Measurements from ENCODE around the gene ZNF70.
A peak's percentile ranks its signal among the peaks of the same experiment; 100 is the strongest.

The ZNF70 gene

DNA sequence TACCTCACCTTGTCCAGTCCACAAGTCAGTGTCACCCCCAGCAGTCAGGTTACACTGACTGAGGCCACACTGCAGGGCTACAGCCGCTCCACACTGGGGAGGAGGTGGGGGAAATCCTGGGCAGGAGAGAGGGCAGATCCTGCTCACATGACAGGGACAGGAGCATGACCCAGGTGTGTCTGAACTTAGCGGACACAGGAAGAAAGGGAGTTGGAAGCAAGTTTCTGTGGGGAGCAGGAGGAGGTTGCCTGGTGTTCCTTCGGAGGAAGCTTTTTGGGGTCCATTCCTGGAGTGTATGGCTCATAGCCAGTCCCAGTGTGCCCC is 27.6 kb upstream of the ZNF70 start:
- no peak for DNase-seq

DNA sequence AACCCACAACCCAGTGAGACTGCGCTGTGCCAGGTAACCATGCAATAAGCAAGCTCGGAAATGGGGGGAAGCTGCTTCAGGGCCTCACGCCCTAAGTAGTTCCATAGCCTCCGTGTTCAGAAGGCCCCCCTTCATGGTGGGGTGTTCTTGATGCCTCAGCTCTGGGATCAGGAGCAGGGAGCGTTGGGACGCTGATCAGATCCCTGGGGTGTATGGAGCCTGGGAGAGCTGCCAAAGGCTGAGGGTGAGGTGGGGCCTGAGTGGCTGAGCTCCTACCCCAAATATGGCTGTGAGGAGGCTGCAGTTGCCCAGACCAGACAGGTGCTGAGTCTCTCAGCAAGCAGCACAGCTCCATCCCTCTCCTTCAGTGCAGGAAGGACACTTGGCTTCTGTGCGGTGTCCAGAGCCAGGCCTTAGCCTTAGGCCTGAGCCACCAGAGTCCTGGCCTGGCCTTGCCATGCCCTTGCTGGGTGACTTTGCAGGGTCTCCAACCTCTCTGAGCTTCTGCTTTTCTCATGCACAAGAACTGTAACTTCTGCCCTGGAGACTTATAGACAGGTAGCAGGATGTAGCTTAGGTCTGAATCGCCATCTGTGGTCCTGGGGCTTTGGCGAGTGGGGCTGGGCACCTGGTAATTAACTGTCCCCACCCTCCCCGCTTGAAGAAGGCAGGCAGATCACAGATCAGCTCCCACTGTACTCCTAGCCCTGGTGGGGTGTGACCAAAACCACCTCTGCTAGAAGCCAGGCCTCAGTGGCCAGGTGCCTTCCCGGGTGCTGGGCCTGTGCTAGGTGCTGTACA is 27.1 kb upstream of the ZNF70 start:
- no peak for DNase-seq

DNA sequence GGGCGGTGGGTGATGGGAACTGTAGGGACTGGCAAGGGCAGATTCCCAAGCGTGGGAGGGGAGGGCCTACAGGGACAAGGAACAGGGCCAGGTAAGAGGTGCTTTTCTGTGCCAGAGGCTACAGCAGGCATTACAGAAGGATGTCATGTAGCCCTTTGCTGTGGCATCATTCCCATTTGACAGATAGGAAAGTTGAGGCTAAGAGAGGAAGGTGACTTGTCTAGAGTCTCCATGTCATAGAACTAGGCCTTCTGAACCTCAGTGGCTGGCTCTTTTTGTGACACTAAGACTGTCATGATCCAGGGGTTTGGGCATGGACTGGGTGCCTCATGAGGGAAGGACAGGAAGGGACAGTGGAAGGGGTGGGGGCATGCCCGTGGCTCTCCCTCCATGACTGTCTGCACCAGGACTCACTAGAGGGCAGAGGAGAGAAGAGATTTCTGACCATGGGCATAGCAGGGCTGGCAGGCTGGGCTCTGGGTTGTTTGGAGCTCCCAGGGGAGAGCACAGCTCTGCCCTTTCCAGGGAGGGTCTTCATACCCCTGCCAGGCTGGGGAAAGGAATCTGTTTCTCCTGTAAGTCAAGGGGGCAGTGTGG is 25.0 kb upstream of the ZNF70 start:
- DNase-seq: no peak

DNA sequence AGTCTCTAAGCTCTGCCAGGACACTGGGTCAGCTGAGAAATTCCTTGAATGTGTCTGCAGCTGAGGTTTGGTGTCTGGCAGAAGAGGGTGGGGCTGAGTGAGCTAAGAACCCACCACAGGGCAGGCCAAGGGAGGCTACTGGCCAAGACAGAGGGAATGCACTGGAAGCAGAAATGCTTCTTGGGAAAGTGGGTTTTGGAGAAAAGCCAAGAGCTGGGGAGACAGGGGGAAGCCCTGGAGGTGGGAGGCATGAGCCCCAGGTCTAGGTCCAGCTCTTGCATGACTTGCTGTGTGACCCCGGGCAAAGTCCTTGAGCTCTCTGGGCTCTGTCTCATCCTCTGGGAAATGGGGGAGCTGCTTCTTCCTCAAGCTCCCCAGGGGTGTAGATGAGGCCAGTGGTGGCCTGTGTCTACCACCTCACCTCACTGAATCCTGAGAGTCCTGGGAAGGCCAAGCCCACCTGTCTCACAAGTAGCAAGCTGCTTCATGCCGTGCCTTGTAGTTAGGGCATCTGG is 24.1 kb upstream of the ZNF70 start:
- no peak for DNase-seq

DNA sequence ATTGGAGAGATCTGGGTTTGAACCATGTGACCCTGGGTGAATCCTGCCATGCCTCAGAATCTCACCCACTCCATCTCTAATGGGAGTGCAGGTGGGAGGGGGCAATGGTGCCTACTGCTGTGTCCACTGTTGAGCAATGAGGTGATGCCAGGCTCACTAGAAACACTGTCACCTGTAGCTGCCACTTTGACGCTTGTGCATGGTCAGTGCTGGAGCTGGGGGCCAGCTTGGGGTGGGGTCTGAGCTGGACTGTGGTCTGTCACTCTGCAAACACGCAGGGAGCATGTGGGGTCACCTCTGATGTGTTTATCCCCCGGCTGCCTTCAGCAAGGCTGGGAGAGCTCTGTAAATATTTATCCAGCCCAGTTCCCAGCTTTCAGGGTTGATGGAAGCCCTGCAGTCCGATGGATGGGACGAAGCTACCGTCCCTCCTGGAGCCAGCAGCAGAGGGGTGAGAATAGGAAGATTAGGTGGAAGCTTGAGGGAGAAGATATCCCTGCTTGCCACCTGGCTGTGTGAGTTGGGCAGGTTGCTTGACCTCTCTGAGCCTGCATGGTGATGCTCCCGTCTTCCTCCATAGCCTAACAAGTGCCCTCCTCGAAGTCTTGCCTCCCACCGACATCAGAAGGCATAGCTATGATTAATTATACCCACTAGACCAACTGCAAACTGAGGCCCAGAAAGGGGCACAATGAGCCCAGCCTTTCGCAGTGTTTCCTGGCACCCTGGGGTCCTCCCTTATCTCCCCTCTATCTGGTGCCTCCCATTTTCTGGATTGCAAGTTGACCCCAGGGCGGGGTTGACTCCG is 23.4 kb upstream of the ZNF70 start:
- no peak for DNase-seq

DNA sequence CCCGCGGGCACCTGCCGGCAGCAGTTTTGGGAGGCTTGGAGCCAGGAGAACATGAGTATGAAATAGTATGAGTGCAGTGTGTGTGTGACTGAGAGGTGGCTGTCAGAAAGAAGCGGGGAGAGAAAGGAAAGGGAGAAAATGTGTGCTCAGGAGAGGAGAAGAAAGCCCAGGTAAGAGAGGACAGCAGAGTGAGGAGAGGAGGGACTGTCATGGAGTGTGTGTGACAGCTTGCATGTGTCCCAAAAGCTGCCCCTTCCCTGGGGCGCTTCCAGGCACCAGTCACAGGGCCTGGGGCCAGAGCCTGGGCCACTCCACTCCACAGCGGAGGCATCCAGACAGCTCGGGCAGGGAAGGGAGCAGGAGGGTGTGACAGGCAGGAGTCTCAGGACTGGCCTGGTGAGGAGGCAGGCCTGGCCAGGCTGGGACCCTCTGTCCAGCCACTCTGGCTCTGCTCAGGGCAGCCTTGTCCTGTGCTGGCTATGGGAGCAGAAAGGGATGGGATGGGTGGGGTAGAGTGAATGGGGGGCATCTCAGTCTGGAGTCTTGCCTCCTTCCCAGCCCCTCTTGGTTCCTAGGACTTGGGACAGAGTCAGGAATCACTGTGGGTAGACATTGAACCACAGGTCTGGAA is 22.7 kb upstream of the ZNF70 start:
- no peak for DNase-seq

- no peak for DNase-seq
Observed at GRCh38 chr22:23772649-23773473, 21.9 kb upstream of the ZNF70 start, which contains the start of gene MMP11. TSS of gene MMP11 (plus strand) at chr22:23772849. CDS start at chr22:23772871, 22 bp downstream.

DNA sequence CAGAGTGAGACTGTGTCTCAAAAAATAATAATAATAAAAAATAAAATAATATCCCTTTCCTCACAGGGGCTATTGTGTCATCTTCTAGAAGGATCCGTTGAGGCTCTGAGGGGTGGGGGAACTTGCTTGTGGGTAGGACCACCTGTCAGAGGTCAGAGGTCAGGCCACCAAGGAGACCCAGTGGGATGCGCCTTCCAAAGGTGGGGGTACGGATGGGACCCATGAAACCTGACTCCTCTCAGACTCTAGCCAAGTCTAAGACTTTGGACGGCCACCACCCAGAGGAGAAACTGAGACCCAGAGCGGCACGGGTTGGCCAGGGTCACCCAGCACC is 21.4 kb upstream of the ZNF70 start:
- DNase-seq: no peak

DNA sequence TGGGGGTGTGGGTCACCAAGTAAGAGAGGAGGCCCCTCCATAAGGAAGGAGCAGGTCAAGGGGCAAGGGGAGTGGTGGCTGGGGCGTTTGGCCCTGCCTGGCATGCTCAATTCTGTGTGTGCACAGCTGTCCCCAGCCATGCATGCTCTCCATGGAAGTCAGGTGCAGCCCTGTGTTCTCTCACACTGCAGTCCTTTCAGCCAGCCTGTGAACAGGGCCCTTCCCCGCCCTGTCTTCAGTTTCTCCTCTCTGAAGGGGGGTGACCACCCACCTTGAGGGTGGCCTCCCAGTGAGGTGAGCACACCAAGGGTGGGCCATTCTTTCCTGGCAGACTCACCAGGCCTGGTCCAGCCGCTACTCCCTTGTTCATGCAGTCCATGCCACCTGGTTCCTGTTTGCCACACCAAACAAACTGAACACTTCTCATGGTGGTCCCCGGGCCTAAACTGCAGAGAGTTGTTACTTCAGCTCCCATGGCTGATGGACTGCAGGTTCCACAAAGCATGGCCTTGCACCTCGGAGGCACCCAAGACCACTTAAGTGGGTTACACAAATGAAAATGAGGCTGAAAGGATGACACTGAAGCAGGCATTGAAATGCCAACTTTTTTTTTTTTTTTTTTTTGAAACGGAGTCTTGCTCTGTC is 18.5 kb upstream of the ZNF70 start:
- no peak for DNase-seq

DNA sequence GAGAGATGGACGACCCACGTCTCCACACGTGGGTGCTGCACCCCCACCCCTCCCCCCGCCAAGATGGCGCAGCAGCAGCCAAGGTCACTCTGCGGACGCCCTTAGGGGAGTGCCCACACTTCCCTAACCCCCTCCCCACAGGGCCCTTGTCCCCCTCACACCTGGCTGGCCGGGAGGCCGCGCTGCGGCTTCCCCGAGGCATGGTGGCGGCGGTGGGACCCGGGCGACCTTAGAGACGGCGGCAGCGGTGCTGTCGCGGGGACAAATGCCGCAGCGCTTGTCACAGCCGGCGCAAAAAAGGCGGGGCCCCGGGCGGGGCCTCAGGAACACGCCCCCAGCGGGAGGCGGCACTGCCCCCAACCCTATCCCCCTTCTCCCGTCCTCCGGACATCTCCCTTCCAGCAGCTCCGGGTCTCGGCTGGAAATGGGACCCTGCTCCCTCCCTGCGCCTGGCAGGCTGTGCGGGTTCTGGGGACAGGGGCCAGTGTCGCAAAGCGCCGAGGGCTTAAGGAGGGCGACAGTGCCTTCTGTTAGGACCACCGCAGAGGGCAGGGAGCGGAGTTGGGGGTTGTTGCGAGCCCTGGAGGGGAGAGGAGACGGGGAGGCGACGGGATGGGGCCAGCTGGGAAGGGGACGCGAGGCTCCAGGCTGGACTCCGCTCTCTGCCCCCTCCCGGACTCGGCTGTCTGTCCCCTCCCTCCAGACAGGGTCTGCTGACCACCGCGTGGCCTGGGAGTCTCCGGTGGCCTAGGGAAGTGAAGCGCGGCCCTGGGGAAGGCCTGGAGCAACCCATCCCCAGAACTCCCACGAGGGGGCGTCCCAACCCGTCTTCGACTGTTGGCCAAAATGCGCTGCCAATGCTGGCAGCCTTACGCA is 17.0 kb upstream of the ZNF70 start, which contains the start of gene CHCHD10:
Gene CHCHD10 (minus strand): TSS at position 300 of the 876 bp plus-strand sequence. CDS start 98 bp downstream, at position 202.
- DNase-seq: peak; percentile 50

- no peak for DNase-seq
Observed at GRCh38 chr22:23767303-23767672, 16.4 kb upstream of the ZNF70 start.

GRCh38 chr22:23764899-23765881 is 14.3 kb upstream of the ZNF70 start:
- DNase-seq: no peak

- DNase-seq: no peak
Observed at GRCh38 chr22:23763954-23764353, 13.0 kb upstream of the ZNF70 start.

DNA sequence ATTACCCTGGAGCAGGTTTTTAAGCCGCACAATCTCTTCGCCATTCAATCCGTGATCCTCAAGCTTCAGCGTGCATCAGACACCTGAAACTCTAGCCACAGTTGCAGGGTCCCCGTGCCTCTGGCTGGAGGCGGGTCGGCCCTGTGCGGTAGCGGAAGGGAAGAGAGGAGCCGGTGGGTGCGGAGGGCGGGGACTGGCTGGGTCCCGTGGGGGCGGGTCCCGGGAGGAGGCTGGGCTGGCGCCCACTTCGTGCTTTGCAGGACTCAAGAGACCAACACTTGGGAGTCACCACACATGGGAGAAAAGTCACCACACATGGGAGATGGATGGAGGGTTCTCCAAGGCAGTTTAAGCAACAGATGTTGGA is 12.7 kb upstream of the ZNF70 start:
- no peak for DNase-seq

GRCh38 chr22:23762842-23763578 is 12.1 kb upstream of the ZNF70 start, which contains the start of gene C22orf15:
TSS of gene C22orf15 (plus strand) at chr22:23762990. CDS start at chr22:23763307, 317 bp downstream.
- no peak for DNase-seq

GRCh38 chr22:23760056-23760455 is 9.1 kb upstream of the ZNF70 start:
- DNase-seq: no peak

GRCh38 chr22:23759566-23759965 is 8.7 kb upstream of the ZNF70 start:
- no peak for DNase-seq

DNA sequence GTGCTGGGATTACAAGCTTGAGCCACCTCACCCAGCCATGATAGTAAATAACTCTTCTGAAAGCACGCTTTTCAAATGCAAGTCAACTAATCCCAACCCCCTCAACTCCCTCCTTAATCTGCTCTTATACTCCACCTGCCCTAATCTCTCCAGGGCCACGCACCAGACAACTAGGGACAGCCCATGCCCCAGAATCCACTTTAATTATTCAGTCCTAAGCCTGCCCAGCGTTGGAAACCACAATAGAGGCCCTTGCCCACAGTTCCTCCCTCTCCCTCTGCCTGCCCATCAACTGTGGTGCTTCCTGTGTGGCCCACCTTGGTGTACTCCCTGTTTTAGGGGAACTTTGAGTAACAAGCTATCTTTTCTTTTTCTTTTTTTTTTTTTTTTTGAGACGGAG is 6.0 kb upstream of the ZNF70 start:
- DNase-seq: no peak

DNA sequence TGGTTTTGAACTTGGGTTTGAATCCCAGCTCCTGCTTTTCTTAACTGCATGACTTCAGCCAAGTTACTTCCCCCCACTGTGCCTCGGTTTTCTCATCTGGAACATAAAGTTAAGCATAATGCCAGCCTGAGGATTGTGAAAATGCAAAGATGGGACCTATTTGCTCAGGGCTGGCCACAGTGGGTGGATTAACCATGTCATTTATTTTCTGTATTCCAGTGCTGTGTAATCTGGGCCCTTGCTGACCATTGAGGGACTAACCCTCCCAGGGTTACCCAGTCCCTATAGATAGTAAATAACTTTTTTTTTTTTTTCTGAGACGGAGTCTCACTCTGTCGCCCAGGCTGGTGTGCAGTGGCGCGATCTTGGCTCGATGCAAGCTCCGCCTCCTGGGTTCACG is 4.8 kb upstream of the ZNF70 start:
- no peak for DNase-seq
